Parathyroid adenoma (tissue), 2 donors: ENCODE data around the gene SMPD3.
"Not testable (repeated sequence)": the region's sequence is repeated elsewhere in the genome, so short reads cannot be mapped to it uniquely, and the experiment has no call there.

ENCODE experiments used
- H2AFZ ChIP-seq: fragments of 300-600 bp; sonication (generic); one replicate; pipeline ENCODE4 v1.7.0; 2017; ENCODE audit warnings: antibody characterized with exemption, mild to moderate bottlenecking
- H3K27ac ChIP-seq: fragments of 300-600 bp; sonication (generic); one replicate; pipeline ENCODE4 v1.7.0; 2017
- H3K27me3 ChIP-seq: fragments of 300-600 bp; sonication (generic); one replicate; pipeline ENCODE4 v1.7.0; 2017; ENCODE audit warnings: low read length; ENCODE audit not compliant: control insufficient read depth, insufficient read depth
- H3K36me3 ChIP-seq: fragments of 300-600 bp; sonication (generic); one replicate; pipeline ENCODE4 v1.7.0; 2017; ENCODE audit warnings: low read length; ENCODE audit not compliant: control insufficient read depth, insufficient read depth
- H3K4me1 ChIP-seq: fragments of 300-600 bp; sonication (generic); one replicate; pipeline ENCODE4 v1.7.0; 2017; ENCODE audit warnings: control low read depth
- H3K4me2 ChIP-seq: fragments of 300-600 bp; sonication (generic); one replicate; pipeline ENCODE4 v1.7.0; 2017; ENCODE audit warnings: low read length
- H3K4me3 ChIP-seq: fragments of 300-600 bp; sonication (generic); one replicate; pipeline ENCODE4 v1.7.0; 2017; ENCODE audit warnings: low read depth, low read length
- H3K79me2 ChIP-seq: fragments of 300-600 bp; sonication (generic); one replicate; pipeline ENCODE4 v1.7.0; 2017; ENCODE audit warnings: control low read depth
- H3K9ac ChIP-seq: fragments of 300-600 bp; sonication (generic); one replicate; pipeline ENCODE4 v1.7.0; 2017; ENCODE audit warnings: mild to moderate bottlenecking
- H3K9me3 ChIP-seq: fragments of 300-600 bp; sonication (generic); one replicate; pipeline ENCODE4 v1.7.0; 2017; ENCODE audit warnings: low read length; ENCODE audit not compliant: control insufficient read depth
- TF ChIP-seq, protein P1 (sequence below): fragments of 300-600 bp; sonication (generic); IDR thresholded peaks from one replicate; pipeline ENCODE4 v1.7.0; 2017; ENCODE audit warnings: antibody characterized with exemption, mild to moderate bottlenecking
- donor health status: primary hyperparathyroidism.

Gene SMPD3

DNA sequence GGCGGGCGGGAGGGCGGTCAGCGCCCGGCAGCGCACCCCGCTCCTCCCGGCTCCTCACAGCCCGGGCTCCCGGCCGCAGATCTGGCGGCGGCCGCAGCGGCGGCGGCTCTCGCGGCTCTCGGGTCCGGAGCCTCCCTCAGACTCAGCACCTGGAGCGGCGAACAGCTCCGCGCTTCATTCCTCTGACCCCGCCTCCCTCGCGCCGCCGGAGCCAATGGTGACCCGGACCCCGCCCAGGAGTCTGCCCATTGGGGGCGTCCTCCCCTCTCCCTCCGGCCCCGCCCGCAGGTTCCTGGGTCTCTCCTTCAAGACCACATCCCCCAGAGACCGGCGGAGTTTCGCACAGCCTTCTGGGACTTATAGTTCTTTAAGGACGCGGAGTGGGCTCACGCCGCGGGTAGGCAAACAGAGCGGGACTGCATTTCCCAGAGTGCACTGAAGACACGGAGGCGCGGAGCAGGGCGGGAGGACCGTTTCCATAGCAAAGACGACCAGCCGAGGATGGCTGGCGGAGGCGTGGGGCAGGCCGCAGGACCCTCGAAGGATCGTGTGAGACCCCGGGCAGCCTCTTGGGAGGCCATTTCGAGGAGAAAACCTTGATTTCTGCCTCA, at the start of gene SMPD3:
Gene SMPD3, minus strand, starts transcription at position 149 of the 611 bp plus-strand sequence. CDS start 76,327 bp downstream, outside the sequence.
- H3K36me3 ChIP-seq, result no peaks in the 10 kb centered on the region
- peak within 1 kb of the TSS; percentile 96 for H3K4me2 ChIP-seq
- peaks cover 11% of the 10 kb centered on the region for H3K4me1 ChIP-seq
- H3K27me3 ChIP-seq, result no peaks in the 10 kb centered on the region
- H3K9me3 ChIP-seq, result no peaks in the 10 kb centered on the region
- H3K79me2 ChIP-seq, result peaks cover 2% of the 10 kb centered on the region
- H3K9ac ChIP-seq, result peak within 1 kb of the TSS; percentile 22
- H3K4me3 ChIP-seq, result peak within 1 kb of the TSS; percentile 84
- H2AFZ ChIP-seq, result peak within 1 kb of the TSS; percentile 90
- TF ChIP-seq, protein P1, sequence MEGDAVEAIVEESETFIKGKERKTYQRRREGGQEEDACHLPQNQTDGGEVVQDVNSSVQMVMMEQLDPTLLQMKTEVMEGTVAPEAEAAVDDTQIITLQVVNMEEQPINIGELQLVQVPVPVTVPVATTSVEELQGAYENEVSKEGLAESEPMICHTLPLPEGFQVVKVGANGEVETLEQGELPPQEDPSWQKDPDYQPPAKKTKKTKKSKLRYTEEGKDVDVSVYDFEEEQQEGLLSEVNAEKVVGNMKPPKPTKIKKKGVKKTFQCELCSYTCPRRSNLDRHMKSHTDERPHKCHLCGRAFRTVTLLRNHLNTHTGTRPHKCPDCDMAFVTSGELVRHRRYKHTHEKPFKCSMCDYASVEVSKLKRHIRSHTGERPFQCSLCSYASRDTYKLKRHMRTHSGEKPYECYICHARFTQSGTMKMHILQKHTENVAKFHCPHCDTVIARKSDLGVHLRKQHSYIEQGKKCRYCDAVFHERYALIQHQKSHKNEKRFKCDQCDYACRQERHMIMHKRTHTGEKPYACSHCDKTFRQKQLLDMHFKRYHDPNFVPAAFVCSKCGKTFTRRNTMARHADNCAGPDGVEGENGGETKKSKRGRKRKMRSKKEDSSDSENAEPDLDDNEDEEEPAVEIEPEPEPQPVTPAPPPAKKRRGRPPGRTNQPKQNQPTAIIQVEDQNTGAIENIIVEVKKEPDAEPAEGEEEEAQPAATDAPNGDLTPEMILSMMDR, result no peak
- no peak within 1 kb of the TSS for H3K27ac ChIP-seq

DNA sequence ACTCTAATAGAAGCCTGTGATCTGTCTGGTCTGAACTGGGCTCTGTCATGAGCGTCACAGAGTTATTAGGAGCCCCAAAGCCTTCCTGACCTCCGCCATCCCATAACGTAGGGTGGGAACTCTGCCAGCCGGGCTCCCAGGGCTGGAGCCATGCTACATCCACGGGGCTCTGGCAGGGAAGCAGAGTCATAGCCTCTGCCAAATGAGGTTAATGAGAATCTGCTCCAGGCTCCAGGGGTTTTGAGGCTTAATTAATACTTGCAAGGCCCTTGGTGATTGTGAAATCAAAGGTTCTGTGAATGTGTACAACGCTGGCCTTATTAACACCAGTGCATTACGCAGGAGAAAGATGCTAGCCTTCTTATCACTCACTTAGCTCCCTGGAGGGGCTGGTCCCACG, 48.4 kb upstream of the SMPD3 start:
- no peaks in the 10 kb centered on the region for H3K79me2 ChIP-seq
- no peaks in the 10 kb centered on the region for H3K36me3 ChIP-seq
- H3K27ac ChIP-seq, result no peak overlapping the region
- no peak overlapping the region for H3K9ac ChIP-seq
- TF ChIP-seq, protein P1, result no peak
- no peaks in the 10 kb centered on the region for H3K9me3 ChIP-seq
- no peak overlapping the region for H3K4me3 ChIP-seq
- H3K4me1 ChIP-seq, result no peaks in the 10 kb centered on the region
- H3K4me2 ChIP-seq, result no peak overlapping the region
- H2AFZ ChIP-seq, result no peak overlapping the region
- H3K27me3 ChIP-seq, result no peaks in the 10 kb centered on the region

DNA sequence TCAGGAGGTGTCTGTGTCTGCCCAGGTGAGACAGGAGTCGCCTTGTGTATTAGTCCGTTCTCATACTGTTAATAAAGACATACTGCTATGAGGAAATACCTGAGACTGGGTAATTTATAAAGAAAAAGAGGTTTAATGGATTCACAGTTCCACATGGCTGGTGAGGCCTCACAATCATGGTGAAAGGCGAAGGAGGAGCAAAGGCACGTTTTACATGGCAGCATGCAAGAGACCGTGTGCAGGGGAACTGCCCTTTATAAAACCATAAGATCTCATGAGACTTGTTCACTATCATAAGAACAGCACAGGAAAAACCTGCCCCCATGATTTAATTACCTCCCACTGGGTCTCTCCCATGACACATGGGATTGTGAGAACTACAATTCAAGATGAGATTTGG, 46.0 kb upstream of the SMPD3 start:
- H3K27me3 ChIP-seq, H2AFZ ChIP-seq, H3K4me1 ChIP-seq, H3K4me3 ChIP-seq, H3K4me2 ChIP-seq, H3K27ac ChIP-seq, H3K9me3 ChIP-seq, H3K79me2 ChIP-seq, H3K9ac ChIP-seq, H3K36me3 ChIP-seq: not testable (repeated sequence)

DNA sequence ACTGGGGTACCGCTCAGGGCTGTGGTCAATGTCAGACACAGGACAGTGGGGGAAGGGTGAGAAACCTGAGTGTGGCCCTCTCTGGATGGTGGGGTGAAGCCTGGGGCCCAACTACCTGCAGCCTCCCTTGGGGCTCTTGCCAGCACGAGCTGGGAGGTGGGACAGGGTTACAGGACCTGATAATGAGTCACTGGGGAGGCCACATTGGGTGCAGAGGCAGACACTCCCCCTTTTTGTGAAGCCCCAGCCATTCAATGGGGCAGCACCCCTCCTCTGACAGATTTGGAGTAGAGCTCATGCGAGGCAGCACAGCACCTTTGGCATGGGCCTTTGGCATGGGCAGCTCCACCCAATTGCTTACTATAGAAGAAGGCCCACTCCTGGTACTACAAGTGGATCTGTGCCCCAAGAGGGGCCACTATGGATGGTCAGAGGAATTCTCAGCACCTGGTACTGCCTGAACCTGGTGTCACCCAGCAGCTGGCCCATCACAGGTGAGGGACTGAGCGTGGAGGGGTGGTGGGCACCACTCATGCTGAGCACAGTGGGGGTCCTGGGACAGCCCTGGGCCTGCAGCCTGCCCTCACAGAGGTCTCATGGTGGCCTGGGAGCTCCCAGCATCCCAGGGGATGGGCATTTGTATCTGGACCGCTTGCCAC, 45.2 kb upstream of the SMPD3 start:
- TF ChIP-seq, protein P1, result no peak
- Histone ChIP-seq H3K27ac (no peak overlapping the region), H3K4me1 (peaks cover 8% of the 10 kb centered on the region), H3K9ac (no peak overlapping the region), H3K4me3 (no peak overlapping the region), H3K9me3 (no peaks in the 10 kb centered on the region), H2AFZ (no peak overlapping the region), H3K79me2 (no peaks in the 10 kb centered on the region), H3K36me3 (no peaks in the 10 kb centered on the region), H3K27me3 (no peaks in the 10 kb centered on the region), H3K4me2 (no peak overlapping the region)

DNA sequence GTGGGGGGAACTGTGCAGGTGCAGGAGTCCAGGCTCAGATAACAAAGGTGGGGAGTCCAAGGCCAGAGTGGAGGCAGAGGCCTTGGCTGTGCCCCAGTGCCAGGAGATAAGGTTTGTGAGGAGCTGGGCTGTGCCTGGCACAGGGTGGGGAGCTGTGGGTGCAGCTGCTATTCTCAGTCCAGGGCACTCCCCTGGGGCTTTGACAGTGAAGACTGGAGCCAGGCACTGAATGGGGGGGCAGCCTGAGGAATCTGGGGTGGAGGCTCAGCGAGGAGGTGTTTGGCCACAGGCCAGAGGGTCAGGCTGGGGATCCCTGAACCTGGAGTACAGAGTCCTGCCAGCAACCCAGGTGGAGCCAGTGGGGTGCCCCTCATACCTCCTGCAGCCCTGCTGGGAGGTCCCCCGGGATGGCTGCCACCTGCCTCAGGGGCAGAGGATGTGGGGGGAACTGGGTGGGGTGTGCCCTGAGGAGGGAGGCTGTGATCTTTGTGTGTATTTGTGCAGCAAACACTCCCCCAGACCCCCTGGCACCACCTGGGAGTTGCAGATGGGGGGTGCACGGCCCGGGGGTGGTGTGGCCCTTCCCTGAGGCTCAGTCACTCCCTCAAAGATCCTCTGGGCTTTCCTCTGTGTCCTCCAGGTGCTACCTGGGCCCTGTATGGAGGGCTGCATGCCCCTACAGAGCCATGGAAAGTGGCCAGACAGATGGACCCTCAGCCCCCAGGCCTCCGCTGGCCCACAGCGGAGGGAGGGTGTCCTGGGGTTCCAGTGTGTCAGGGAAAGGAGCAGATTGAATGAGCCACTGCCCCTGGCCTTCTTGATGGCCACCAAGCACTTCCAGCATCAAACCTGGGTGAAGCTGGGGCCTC, 44.5 kb upstream of the SMPD3 start:
- no peaks in the 10 kb centered on the region for H3K9me3 ChIP-seq
- TF ChIP-seq, protein P1, result no peak
- no peak overlapping the region for H3K27ac ChIP-seq
- no peak overlapping the region for H3K4me3 ChIP-seq
- no peak overlapping the region for H3K9ac ChIP-seq
- H3K79me2 ChIP-seq, result no peaks in the 10 kb centered on the region
- H3K36me3 ChIP-seq, result no peaks in the 10 kb centered on the region
- peaks cover 8% of the 10 kb centered on the region for H3K4me1 ChIP-seq
- no peaks in the 10 kb centered on the region for H3K27me3 ChIP-seq
- H3K4me2 ChIP-seq, result no peak overlapping the region
- H2AFZ ChIP-seq, result no peak overlapping the region
